HG02852 (cell line): Measurements from ENCODE around the gene UQCC3.
"Not testable (repeated sequence)": the region's sequence is repeated elsewhere in the genome, so short reads cannot be mapped to it uniquely, and the experiment has no call there.

Experiments
- ATAC-seq: cut with Tn5 transposase; IDR thresholded peaks from one replicate; pipeline ENCODE4 v1.9.1; 2021; ENCODE audit warnings: mild to moderate bottlenecking, moderate library complexity; ENCODE audit not compliant: unreplicated experiment

UQCC3 gene

GRCh38 chr11:62665599-62666258 lies 5.7 kb upstream of the UQCC3 start:
- ATAC-seq: peak; percentile 11

- no peak for ATAC-seq
These were observed 5.1 kb upstream of the UQCC3 start for GRCh38 chr11:62666259-62666926.

GRCh38 chr11:62667460-62667859 lies 4.0 kb upstream of the UQCC3 start:
- ATAC-seq: no peak

GRCh38 chr11:62669420-62670161 lies 1.9 kb upstream of the UQCC3 start:
- no peak for ATAC-seq

- ATAC-seq: no peak
These were observed 251 bp upstream of the UQCC3 start for GRCh38 chr11:62671236-62671607.

GRCh38 chr11:62673196-62673525 lies 1.7 kb downstream of the UQCC3 start:
- ATAC-seq: no peak

- not testable (repeated sequence) for ATAC-seq
These were observed 3.9 kb downstream of the UQCC3 start for GRCh38 chr11:62675415-62675814.

GRCh38 chr11:62676698-62677097 lies 5.2 kb downstream of the UQCC3 start:
- ATAC-seq: no peak

- ATAC-seq: no peak
These were observed 5.7 kb downstream of the UQCC3 start for GRCh38 chr11:62677156-62677555.

GRCh38 chr11:62677714-62678113 lies 6.2 kb downstream of the UQCC3 start:
- ATAC-seq: no peak

GRCh38 chr11:62678433-62678769 lies 6.9 kb downstream of the UQCC3 start:
- ATAC-seq: no peak

- peak; percentile 72 for ATAC-seq
These were observed 7.6 kb downstream of the UQCC3 start, which contains the start of gene UBXN1 for GRCh38 chr11:62678770-62679696. UBXN1 (minus strand) TSS chr11:62679073; CDS start chr11:62678923, 150 bp downstream.

GRCh38 chr11:62680825-62681240 lies 9.4 kb downstream of the UQCC3 start:
- ATAC-seq: no peak

GRCh38 chr11:62682518-62682917 lies 11.0 kb downstream of the UQCC3 start:
- no peak for ATAC-seq

GRCh38 chr11:62687508-62688396 lies 16.3 kb downstream of the UQCC3 start:
- ATAC-seq: no peak

- ATAC-seq: no peak
These were observed 17.0 kb downstream of the UQCC3 start for GRCh38 chr11:62688491-62688890.

- no peak for ATAC-seq
These were observed 18.1 kb downstream of the UQCC3 start, which contains the start of gene LRRN4CL for GRCh38 chr11:62689421-62690183. LRRN4CL (minus strand) TSS chr11:62689530; CDS start chr11:62688508, 1,022 bp downstream.

- not testable (repeated sequence) for ATAC-seq
These were observed 22.2 kb downstream of the UQCC3 start for GRCh38 chr11:62693624-62694023.
